Upper lobe of left lung (tissue), 4 donors: ENCODE data around the gene DOCK8.

ENCODE experiments used
- CTCF ChIP-seq, 6 experiments: fragments of 450-650 bp in 4 of 6; fragments of 200-600 bp in 2 of 6; sonication (generic) in 2 of 6; IDR thresholded peaks; one replicate each; pipeline ENCODE4 v1.5.1; 2016 to 2019; ENCODE audit warnings: antibody characterized with exemption in 6 of 6
- POLR2A ChIP-seq, 4 donors: fragments of 450-650 bp; IDR thresholded peaks; one replicate each; pipeline ENCODE4 v1.5.1; 2016 to 2017; ENCODE audit warnings: antibody characterized with exemption in 4 of 4, mild to moderate bottlenecking in 2 of 4
- POLR2AphosphoS5 ChIP-seq, 2 donors: sonication (generic); formaldehyde crosslinking; IDR thresholded peaks; one replicate each; pipeline ENCODE4 v1.5.1; 2017; ENCODE audit warnings: antibody characterized with exemption in 2 of 2

DNA sequence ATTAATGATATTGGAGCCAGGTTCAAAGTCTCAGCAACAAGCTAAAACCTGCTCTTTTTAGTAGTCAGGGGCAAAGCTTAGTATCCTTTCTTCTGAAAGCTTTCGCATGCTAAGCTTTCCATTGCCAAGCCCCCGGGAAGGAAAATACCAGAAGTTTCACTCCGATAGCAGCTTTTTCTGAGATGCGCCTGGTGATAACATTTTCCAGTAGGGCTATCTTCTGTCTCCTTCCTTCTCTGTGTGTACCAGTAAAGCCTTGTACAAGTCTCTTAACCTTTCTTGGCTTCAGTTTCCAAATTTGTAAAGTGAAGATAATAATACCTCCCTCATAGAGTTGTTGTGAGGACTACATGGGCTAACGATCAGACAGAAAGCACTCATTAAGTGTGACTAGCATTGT, 36.7 kb downstream of the DOCK8 start:
- TF ChIP-seq CTCF (IDR thresholded peaks at IDR 0.05), result no peak
- TF ChIP-seq POLR2AphosphoS5 (IDR thresholded peaks at IDR 0.05), result no peak
- no peak for TF ChIP-seq POLR2A (IDR thresholded peaks at IDR 0.05)
